HepG2 (cell line): ENCODE results near the gene KRT17. TPM values are rescaled to one million over a fixed set of nuclear protein-coding genes. Genes with fewer than 3 reads are reported as not detected.

ENCODE experiments used
- ATAC-seq: fragments of 200-7000 bp; cut with Tn5 transposase; 3 replicates; pipeline ENCODE4 v1.9.1; 2020; ENCODE audit warnings: mild to moderate bottlenecking, moderate library complexity
- BruUV-seq: library from RNA; stranded (reverse); fragments of 400-500 nt; replicated peaks from 2 replicates; lab custom pipeline; 2021; lab: Mats Ljungman, UMichigan
- CTCF ChIA-PET: fragments of 300-600 bp; formaldehyde crosslinking; extraction: SDS; loops from one replicate; lab custom pipeline; 2021; ENCODE audit warnings: low total read pairs, inconsistent platforms, low intra/inter-chr PET ratio; lab: Yijun Ruan, JAX
- POLR2A ChIA-PET: fragments of 350-600 bp; sonication (Branson Sonifier 250); formaldehyde crosslinking; loops from one replicate; lab custom pipeline; 2020; ENCODE audit warnings: antibody characterized with exemption, inconsistent platforms; lab: Yijun Ruan, JAX
- DNase-seq: peaks from one replicate; pipeline ENCODE4 v3.0.0-alpha.2; 2015; ENCODE audit warnings: low spot score
- FAIRE-seq: peaks from 3 replicates; lab custom pipeline; 2011; peaks lifted over from hg19 to GRCh38; lab: Jason Lieb, UNC
- H2AFZ ChIP-seq: one replicate; pipeline ENCODE4 v1.6.1; 2011; ENCODE audit warnings: low read length, inconsistent platforms
- H3K27ac ChIP-seq: fragments of 300-600 bp; 3 replicates; pipeline ENCODE4 v1.8.0; 2011; ENCODE audit warnings: mixed run types, mild to moderate bottlenecking, mixed read lengths, low read length, inconsistent platforms; ENCODE audit not compliant: insufficient read depth; ENCODE audit errors: extremely low read length
- H3K27me3 ChIP-seq, 2 experiments: fragments of 200-600 bp in 1 of 2; 2 replicates in 1 of 2; 3 replicates in 1 of 2; pipeline versions ENCODE4 v1.6.0 to v1.8.0; 2011; ENCODE audit warnings: low read length in 2 of 2, mild to moderate bottlenecking in 2 of 2, moderate library complexity in 2 of 2, inconsistent platforms in 1 of 2; ENCODE audit not compliant: insufficient read depth in 2 of 2, control insufficient read depth in 1 of 2
- H3K36me3 ChIP-seq, 2 experiments: fragments of 200-600 bp in 1 of 2; replicated peaks in 1 of 2; 2 replicates in 1 of 2; 3 replicates in 1 of 2; pipeline versions ENCODE4 v1.5.1 to v1.8.0; 2011; ENCODE audit warnings: low read length in 2 of 2, inconsistent platforms in 1 of 2; ENCODE audit not compliant: insufficient read depth in 2 of 2, control insufficient read depth in 1 of 2
- H3K4me1 ChIP-seq: 2 replicates; pipeline ENCODE4 v1.5.1; 2012; ENCODE audit warnings: low read length, inconsistent platforms; ENCODE audit not compliant: insufficient read depth
- H3K4me2 ChIP-seq: 2 replicates; pipeline ENCODE4 v1.6.0; 2011; ENCODE audit warnings: low read depth, low read length, inconsistent platforms
- H3K4me3 ChIP-seq, 3 experiments: fragments of 200-600 bp in 1 of 3; sonication (generic), shearing (Covaris generic) in 1 of 3; replicated peaks in 1 of 3; 2 replicates each; pipeline ENCODE4 v1.5.1; 2011 to 2016; ENCODE audit warnings: low read length in 3 of 3, inconsistent platforms in 2 of 3, low read depth in 2 of 3, mild to moderate bottlenecking in 2 of 3, control low read depth in 1 of 3, mixed read lengths in 1 of 3; ENCODE audit not compliant: insufficient read depth in 1 of 3
- H3K79me2 ChIP-seq: one replicate; pipeline ENCODE4 v1.6.1; 2011; ENCODE audit warnings: low read length, inconsistent platforms; ENCODE audit not compliant: insufficient read depth
- H3K9ac ChIP-seq: 2 replicates; pipeline ENCODE4 v1.6.0; 2011; ENCODE audit warnings: mild to moderate bottlenecking, low read depth, low read length, inconsistent platforms; ENCODE audit not compliant: insufficient read depth
- H3K9me3 ChIP-seq: 2 replicates; pipeline ENCODE4 v1.5.1; 2012; ENCODE audit warnings: mild to moderate bottlenecking, low read length
- H4K20me1 ChIP-seq: 2 replicates; pipeline ENCODE4 v1.6.0; 2011; ENCODE audit warnings: inconsistent platforms, mild to moderate bottlenecking, low read length, moderate library complexity; ENCODE audit not compliant: insufficient read depth
- CHCHD3 ChIP-seq: sonication (generic); formaldehyde crosslinking; IDR thresholded peaks from 2 replicates; pipeline ENCODE4 v1.8.0; 2022; ENCODE audit warnings: mild to moderate bottlenecking, missing genetic modification reagents, moderate library complexity
- EP300 ChIP-seq, 3 experiments: sonication (generic) in 1 of 3; formaldehyde crosslinking in 1 of 3; IDR thresholded peaks; 2 replicates each; pipeline versions ENCODE4 v1.5.1 to v1.6.1; 2011 to 2020; ENCODE audit warnings: low read depth in 2 of 3, low read length in 2 of 3, borderline replicate concordance in 1 of 3, improper control_type of control experiment in 1 of 3, mild to moderate bottlenecking in 1 of 3, missing genetic modification reagents in 1 of 3, moderate library complexity in 1 of 3
- GPN1 ChIP-seq: sonication (generic); formaldehyde crosslinking; IDR thresholded peaks from 2 replicates; pipeline ENCODE4 v1.5.1; 2020; ENCODE audit warnings: missing genetic modification reagents, borderline replicate concordance
- GZF1 ChIP-seq: sonication (generic); formaldehyde crosslinking; IDR thresholded peaks from 2 replicates; pipeline ENCODE4 v1.5.1; 2020; ENCODE audit warnings: mild to moderate bottlenecking, missing genetic modification reagents
- PHF5A ChIP-seq: IDR thresholded peaks from one replicate; pipeline ENCODE4 v1.6.1; 2018; ENCODE audit warnings: low read depth, missing genetic modification reagents; ENCODE audit not compliant: unreplicated experiment
- ZNF12 ChIP-seq: sonication (generic); formaldehyde crosslinking; IDR thresholded peaks from 2 replicates; pipeline ENCODE4 v1.5.0; 2020; ENCODE audit warnings: missing genetic modification reagents
- ZNF768 ChIP-seq: sonication (generic); formaldehyde crosslinking; IDR thresholded peaks from 2 replicates; pipeline ENCODE4 v1.4.0; 2020; ENCODE audit warnings: missing genetic modification reagents
- WGBS: methylation state at CpG from one replicate; pipeline ENCODE4 v1.1.6; 2017; ENCODE audit warnings: low lambda C conversion rate; 5-methylcytosine and 5-hydroxymethylcytosine counted together
- in situ Hi-C: cut with HindIII; loops from 2 replicates; pipeline ENCODE4 v1.10.0; 2017; ENCODE audit warnings: low pct_unique_long_range_greater_than_20kb; ENCODE audit not compliant: extremely low pct_ligation_motif_present
- intact Hi-C: fragments of 100-400 bp; cut with micrococcal nuclease; formaldehyde crosslinking; loops from one replicate; pipeline ENCODE4 v1.10.0; 2022; ENCODE audit not compliant: unreplicated experiment
- polyA plus RNA-seq, 8 experiments: library from polyadenylated mRNA; depleted of rRNA in 3 of 8; stranded (reverse) in 7 of 8; unstranded in 1 of 8; fragments of >200 nt; fragmentation: Illumina TruSeq in 4 of 8; extraction: Trizol in 4 of 8; gene quantifications; 2 replicates each; pipeline versions ENCODE4 v1.2.1 to v1.2.3, GENCODE V29; 2011 to 2016; ENCODE audit warnings: low read depth in 4 of 8, missing spikeins in 1 of 8, mixed read lengths in 1 of 8; ENCODE audit not compliant: insufficient read depth in 1 of 8
- total RNA-seq, 5 experiments: library from RNA; depleted of rRNA; stranded (reverse); fragments of >200 nt; fragmentation: Illumina TruSeq; extraction: Trizol; gene quantifications; 2 replicates each; pipeline ENCODE4 v1.2.3, GENCODE V29; 2016; ENCODE audit warnings: low read depth in 1 of 5
- TF ChIP-seq, protein P1 (sequence below): sonication (generic); formaldehyde crosslinking; IDR thresholded peaks from 2 replicates; pipeline ENCODE4 v1.5.0; 2020; ENCODE audit warnings: missing genetic modification reagents

Gene KRT17
- total and polyA plus RNA-seq, 2 of the 13 experiments (the other 11 are each of a cell fraction or from before 2014, with no cell fraction given), result 0.38 to 0.82 TPM

DNA sequence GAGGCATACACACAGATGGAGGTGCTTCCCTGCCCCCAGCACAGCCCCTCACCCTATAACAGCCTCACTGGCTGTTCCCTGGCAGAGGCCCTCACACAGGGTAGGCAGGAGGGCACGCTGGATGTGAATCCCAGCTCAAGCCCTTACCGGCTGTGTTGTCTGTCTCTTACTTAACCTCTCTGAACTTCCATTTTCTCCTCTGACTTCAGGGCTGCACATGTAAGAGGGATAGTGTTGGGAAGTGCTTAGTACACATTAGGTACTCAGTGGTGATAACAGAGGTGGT lies 39.7 kb upstream of the KRT17 start:
- no TSS peak for BruUV-seq
- no peak overlapping the region for H3K27ac ChIP-seq
- no peaks in the 10 kb centered on the region for H3K9me3 ChIP-seq
- H3K4me3 ChIP-seq, result no peak overlapping the region
- POLR2A ChIA-PET, result interaction anchor here (2.6 kb wide), 1 partner anchor 25 kb away, joined by 17 read pairs; the partner anchor contains the start of gene EIF1
- H3K9ac ChIP-seq, result no peak overlapping the region
- H3K4me2 ChIP-seq, result no peak overlapping the region
- H3K36me3 ChIP-seq, result no peaks in the 10 kb centered on the region
- 18% methylated on average over 2 of the region's 2 CpGs for WGBS
- in situ Hi-C loops, result loop anchor here (5.0 kb wide), 3 partner anchors 117 to 1047 kb away; no protein-coding TSS in a partner anchor
- no peak for ATAC-seq
- FAIRE-seq, result no peak
- H4K20me1 ChIP-seq, result no peaks in the 10 kb centered on the region
- no peak for TF ChIP-seq CHCHD3 (CRISPR knock-in tag)
- TF ChIP-seq PHF5A (CRISPR knock-in tag), result no peak
- TF ChIP-seq, protein P1, sequence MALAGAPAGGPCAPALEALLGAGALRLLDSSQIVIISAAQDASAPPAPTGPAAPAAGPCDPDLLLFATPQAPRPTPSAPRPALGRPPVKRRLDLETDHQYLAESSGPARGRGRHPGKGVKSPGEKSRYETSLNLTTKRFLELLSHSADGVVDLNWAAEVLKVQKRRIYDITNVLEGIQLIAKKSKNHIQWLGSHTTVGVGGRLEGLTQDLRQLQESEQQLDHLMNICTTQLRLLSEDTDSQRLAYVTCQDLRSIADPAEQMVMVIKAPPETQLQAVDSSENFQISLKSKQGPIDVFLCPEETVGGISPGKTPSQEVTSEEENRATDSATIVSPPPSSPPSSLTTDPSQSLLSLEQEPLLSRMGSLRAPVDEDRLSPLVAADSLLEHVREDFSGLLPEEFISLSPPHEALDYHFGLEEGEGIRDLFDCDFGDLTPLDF (CRISPR knock-in tag), result no peak
- TF ChIP-seq ZNF768 (CRISPR knock-in tag), result peak; percentile 65
- no peak for TF ChIP-seq ZNF12 (CRISPR knock-in tag)
- no peak for TF ChIP-seq GZF1 (CRISPR knock-in tag)
- no peak for TF ChIP-seq GPN1
- TF ChIP-seq EP300 (IDR thresholded peaks at IDR 0.05; ENCODE audit: low read depth in 2 of 2, low read length in 2 of 2), result no peak
- no peak for TF ChIP-seq EP300 (CRISPR knock-in tag; IDR thresholded peaks at IDR 0.05; ENCODE audit: borderline replicate concordance)
- CTCF ChIA-PET, result interaction anchor here (3.3 to 8.5 kb wide), 3 partner anchors 15 to 860 kb away, joined by 37 to 242 read pairs (median 84); no protein-coding TSS in a partner anchor
- H3K4me1 ChIP-seq, result peaks cover 39% of the 10 kb centered on the region
- intact Hi-C loops, result loop anchor here (10.0 kb wide), 2 partner anchors 69 to 1049 kb away; no protein-coding TSS in a partner anchor
- H2AFZ ChIP-seq, result no peak overlapping the region
- DNase-seq, result no peak
- no peaks in the 10 kb centered on the region for H3K79me2 ChIP-seq
- peaks cover 0 to 32% of the 10 kb centered on the region in 2 experiments; a peak in 3 of 5 replicates for H3K27me3 ChIP-seq
